Glomerular endothelial cell (primary cell): ENCODE results near the gene ASPSCR1. TPM values are rescaled to one million over a fixed set of nuclear protein-coding genes. Genes with fewer than 3 reads are reported as not detected.
A peak's percentile ranks its signal among the peaks of the same experiment; 100 is the strongest.

Experiments
- DNase-seq: peaks from one replicate; pipeline ENCODE4 v3.0.0-alpha.2; 2011; ENCODE audit warnings: low read depth, low spot score; ENCODE audit errors: extremely low read depth
- total RNA-seq: library from RNA; depleted of rRNA; stranded (reverse); fragments of >200 nt; gene quantifications from 2 replicates; pipeline ENCODE4 v1.2.3, GENCODE V29; 2015

The ASPSCR1 gene
- total RNA-seq, 1 donor from 2014 or later: 25.1 TPM

DNA sequence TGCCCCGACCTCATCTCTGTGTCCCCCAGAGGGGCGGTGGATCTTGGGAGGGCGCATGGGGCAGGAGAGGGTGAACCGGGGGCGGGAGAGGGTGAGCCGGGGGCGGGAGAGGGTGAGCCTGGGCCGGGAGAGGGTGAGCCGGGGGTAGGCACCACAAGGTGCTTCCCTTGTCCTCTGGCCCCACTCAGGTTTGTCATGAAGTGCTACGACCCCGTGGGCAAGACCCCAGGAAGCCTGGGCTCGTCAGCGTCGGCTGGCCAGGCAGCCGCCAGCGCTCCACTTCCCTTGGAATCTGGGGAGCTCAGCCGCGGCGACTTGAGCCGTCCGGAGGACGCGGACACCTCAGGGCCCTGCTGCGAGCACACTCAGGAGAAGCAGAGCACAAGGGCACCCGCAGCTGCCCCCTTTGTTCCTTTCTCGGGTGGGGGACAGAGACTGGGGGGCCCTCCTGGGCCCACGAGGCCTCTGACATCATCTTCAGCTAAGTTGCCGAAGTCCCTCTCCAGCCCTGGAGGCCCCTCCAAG lies 18.9 kb downstream of the ASPSCR1 start:
- no peak for DNase-seq

DNA sequence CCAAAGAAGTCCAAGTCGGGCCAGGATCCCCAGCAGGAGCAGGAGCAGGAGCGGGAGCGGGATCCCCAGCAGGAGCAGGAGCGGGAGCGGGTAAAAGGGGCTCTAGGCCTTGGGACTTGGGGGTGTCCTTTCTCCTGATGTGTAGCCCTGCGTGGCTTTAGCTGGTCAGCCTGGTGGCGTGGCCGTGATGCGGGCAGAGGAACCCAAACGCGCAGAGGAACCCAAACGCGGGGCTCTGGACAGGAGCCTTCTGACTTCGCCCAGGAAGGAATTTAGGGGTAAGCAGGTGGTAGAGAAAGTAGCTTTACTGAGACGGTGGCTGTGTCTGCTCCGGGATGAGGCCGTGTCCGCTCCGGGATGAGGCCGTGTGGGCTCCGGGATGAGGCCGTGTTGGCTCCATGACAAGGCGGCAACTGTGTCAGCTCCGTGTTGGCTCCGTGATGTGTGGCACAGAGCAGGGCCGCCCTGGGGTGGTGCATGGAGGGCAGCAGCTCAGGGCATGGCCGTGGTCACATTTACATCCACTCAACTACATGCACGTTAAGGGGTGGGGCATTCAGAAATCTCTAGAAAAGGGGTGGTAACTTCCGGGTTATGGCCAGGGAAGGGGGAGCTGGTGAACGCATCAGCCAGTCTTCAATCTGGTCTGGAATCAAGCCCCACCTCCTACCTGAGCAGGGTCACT lies 19.5 kb downstream of the ASPSCR1 start:
- DNase-seq: no peak

DNA sequence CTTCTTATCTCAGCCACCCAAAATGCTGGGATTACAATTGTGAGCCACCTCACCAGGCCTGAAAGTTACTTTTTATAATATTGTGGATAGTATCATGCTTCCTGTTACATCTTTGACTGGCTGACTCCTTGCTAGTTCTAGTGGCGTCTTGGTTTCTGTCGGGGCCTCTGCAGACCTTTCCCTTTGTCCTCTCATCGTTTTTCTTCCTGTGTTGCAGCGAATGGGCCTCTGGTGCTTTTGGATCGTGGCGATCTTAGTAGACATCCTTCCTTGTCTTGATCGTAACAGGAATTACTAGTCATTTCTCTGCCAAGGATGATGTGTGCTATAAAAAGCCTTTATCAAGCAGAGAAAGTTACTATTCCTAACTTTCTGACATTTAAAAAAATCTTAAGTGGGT lies 20.8 kb downstream of the ASPSCR1 start:
- no peak for DNase-seq

DNA sequence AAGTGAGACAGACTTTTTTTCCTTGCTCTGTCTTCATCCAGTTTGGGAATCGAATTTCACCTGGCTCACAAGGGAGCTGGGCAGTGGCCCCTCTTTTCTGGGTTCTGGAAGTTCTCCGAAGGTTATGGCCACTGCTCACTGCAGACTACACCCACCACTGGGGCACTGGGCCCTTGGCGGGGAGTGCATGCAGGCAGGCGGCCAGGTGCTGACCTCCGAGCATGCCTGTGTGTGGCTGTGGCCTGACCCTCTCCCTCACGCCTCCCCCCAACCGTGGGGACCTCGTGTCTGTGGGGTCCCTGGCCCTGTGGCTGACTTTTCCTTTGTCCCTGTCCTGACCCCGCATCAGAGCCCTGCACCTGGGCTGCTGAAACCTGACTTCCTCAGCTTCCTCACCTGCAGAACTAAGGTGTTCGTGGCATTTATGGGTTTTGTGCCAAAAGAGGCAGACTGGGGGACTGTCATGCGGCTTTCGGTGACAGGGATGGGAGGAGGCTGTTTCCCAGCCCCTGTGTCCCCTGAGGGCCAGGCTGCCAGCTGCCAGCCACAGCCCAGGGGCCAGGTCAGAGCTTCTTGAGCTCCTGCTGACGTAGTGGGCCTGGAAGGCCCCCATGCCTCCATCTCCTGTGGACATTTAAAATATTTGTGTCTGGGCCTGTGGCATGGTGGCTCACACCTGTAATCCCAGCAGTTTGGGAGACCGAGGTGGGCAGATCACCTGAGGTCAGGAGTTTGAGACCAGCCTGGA lies 21.4 kb downstream of the ASPSCR1 start:
- DNase-seq: no peak

DNA sequence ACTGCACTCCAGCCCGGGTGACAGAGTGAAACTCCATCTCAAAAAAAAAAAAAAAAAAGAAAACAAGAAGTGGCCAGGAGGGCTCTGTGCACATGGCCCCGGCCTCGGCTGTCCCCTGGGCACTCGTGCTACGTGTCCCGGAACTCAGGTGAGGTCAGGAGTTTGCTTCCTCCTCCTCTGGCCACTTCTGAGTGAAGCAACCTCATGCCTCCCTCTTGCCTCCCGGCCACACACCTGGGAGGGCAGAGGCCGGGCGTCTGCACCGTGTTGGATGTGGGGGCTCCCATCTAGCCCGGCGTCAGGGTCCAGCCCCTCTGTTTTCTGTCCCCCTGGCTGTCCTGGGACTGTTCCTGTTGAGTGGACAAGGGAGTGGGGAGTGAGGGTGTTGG lies 22.2 kb downstream of the ASPSCR1 start:
- DNase-seq: no peak

DNA sequence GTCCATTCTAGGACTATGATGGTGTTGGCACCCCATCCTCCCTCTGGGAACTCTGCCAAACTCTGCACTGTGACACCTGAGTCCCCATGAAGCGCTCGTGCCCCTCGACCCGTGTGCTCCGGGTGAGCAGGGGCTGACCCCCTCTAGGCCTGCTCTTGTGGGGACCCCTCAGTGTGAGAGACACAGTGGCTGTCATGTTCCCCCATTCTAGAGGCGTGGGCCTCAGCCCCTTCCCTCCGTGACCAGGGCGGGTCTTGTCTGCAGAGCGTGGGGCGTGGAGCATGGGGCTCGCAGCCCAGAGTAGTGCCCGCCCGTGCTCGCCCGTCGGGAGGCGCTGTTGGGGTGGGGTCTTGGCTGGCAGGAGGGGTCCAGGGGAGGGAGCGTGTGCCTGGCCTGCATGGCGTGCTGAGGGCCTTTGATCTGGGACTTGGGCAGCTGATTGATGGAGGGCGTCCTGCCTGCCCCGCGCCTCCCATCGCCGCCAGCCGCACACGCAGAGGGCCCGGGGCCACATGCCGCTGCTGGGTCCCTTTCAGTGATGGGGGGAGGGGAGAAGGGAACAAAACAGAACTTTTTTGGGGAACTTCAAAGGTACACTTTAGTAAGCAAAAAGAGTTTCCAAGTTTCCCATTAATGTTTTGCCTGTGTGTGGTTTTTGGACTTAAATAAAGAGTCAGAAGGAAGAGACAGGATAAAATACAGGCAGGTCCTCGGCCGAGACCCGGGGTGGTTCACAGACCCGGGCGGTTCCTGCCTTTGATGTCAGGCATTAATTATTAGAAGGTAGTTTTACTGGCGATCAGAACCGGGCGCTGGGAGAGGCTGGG lies 22.8 kb downstream of the ASPSCR1 start:
- no peak for DNase-seq

DNA sequence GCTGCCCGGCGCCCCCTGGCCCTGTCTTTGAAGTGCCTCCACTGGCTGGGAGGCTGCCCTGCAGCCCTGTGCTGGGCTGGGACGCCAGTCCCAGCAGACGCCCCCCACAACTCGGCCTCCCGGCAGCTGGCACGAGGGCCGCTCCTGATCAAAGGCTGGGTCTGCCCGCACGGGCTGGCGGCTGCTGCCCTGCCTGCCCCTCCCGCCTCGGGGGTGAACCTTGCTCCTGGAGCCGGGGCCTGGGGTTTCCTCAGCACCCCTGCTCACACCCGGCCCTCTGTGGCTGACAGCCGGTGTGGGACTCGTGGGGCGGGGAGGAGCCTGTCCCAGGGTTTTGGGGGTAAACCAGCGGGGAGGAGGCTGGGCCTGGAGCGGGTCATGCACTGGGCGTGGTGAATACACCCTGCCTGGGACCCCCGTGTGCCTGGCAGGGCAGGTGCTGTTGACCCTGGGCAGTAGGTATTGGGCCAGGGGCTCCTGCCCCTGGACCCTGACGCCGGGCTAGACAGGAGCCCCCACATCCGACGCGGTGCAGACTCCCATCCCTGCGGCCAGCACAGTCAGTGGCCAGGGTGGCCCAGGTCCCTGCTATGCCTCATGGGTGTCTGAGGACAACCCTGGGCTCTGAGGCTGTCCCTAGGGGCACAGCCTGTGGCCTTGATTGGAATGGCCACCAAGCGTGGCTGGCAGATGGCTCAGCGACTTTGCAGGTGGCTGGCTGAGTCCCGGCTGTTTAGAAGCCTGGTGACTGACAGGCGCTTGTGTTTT lies 23.6 kb downstream of the ASPSCR1 start:
- DNase-seq: no peak

DNA sequence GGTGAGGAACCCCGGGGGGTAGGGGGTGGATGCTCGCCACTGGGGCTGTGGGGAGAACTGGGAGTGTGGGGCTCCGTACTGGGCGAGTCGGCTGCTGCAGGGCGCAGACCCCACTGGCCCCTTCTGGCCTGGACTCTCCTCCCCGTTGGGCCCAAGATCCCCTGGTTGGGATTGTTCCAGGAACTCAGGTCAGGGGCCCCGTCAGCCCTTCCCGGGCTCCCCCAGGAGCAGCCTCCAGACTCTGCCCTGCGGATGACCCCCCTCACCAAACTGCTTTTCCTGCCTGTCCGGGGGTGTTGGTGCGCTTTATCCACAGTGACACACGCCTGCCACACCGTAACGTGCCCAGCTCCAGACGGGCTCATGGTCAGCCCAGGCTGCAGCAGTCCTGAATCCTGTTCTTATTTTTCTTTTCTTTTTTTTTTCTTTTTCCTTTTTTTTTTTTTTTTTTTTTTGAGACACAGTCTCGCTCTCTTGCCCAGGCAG lies 24.2 kb downstream of the ASPSCR1 start:
- DNase-seq: no peak

DNA sequence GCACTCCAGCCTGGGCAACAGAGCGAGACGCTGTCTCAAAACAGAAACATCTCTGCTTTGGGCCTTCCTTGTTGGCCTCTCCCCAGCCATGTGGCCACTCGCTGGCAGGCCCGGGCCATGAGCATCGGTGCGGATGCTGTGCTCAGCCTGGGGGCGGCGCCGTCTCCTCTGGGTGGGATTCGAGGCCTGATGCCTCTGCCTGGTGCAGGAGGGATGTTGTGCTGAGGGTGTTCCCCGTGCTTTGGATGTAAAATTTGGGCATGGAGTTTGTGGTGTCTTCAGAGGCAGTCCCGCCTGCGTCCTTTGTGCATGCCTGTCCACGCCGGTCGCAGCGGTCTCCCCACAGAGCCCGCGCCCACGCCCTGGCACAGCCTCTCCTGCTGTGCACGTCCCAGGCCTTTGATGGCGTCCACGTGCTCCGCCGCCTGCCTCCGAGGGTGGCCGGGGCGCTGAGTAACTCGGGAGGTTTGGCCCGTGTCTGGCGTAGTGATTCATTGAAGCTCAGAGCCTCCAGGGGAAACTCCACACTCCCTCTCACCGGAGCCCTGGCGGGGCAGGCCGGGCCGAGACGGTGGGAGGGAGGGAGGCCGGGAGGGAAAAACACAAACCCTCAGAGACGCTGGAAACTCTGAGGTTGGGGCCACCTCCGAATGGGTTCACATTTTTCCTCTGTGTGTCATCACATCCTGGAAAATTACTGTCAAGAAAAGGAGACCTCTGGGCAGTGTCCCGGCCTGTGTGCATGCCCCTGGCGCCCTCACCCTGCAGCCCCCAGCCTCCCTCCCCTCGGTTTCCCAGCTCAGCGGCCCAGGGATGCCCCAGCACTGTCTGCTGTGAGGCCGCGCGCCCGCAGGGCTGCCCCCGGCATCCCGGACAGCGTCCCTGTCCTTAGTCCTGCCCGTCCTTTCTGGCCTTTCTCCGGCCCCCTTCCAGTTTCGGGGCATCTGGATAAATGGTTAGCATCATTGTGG lies 26.3 kb downstream of the ASPSCR1 start:
- peak; percentile 56 for DNase-seq

DNA sequence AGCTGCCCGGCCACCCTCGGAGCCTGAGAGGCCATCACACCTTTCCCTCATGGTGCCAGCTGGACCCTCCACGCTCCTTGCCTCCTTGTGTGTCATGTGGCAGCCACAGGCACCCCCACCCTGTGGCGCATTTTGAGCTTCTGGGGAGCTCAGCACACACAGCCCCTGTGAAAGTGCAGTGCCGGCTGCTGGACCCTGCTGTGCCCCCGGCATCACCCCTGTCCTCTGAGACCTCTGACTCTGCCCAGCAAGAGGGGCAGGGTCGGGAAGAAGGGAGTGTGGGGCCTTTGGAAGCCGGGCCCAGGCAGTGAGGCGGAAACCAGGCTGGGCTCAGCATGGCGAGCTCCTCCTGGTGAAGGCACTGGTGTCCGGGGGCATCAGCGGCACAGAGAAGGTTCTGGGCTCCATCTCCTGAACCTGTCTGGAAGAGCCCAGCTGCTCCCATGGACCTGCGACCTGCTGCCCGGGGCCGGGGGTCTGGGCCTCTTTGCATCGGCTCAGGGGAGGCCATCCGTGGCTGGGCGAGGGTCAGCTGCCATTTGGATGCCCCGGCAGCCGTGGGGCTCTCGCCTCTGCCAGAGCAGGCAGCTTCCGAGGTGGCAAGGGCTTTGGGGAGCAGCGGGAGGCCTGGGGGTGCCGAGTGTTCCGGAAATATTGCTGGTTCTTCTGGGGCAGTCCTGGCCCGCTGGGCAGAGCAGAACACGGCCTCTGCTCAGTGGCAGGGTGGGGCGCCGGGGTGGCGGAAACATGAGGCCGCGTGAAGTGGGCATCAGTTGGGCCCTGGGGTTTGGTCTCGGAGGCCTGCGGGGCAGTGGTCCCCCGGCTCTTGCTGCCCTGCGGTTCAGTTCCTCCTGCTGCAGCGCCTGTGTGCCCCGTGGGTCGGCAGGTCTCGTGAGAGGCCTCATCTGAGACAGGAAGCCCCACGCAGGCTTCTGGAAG lies 27.4 kb downstream of the ASPSCR1 start:
- DNase-seq: no peak

DNA sequence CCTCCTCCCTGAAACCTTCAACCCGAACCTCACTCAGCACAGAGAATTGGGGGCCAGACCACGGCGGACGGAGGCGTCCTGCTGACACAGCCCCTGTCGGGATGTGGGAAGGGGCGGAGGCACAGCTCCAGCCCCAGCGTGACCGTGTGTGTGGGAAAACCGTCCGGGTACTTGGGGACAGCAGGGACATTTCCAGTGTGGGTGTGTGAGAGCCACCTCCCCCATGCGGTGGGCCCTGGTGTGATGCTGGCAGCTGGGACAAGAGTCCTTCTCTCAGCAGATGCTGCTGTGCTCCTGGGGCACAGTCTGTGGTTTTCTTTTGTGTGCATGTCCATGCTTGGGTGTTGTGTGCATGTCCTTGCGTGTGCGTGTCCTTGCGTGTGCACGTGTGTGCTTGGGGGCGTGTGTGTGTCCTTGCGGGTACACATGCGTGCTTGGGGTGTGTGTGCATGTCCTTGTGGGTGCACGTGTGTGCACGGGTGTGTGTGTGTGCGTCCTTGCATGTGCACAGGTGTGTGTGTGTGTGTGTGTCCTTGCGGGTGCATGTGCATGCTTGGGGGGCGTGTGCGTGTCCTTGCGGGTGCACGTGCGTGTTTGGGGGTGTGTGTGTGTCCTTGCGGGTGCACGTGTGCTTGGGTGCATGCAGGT lies 28.4 kb downstream of the ASPSCR1 start:
- no peak for DNase-seq

DNA sequence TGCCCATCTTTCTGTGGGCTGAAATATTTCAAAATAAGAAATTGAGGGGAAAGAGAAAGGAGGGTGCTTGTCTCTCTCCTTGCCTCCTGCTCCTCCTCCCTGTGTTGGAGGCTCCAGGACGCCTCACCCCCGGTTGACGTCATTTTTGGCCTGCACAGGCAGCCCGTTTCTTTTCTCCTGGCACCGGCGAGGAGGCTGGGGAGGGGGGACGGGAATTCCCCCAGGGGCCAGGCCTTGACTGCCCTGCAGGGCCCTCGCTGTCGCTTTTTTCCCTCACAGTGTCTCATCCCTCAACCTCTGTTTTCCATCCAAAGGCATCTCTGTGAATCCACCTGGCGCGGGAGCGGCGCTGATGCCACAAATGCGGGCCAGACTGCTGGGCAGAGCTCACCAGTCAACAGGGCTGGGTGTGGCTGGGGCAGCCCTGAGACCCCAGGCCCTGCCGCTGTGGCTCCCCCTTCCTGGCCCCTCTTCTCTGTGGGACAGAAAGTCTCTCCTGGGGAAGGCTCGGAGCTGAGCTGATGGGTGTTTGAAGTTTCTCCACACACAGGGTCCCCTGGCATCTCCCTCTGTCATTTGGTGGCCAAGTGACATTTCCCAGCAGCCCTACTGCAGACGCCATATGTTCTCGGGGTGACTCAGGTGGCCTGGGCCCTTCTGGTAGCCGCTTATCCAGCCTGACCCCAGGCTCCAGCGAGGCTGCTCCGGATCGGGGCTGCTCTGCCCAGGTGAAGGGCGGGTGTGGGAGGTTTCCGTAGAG lies 29.2 kb downstream of the ASPSCR1 start:
- no peak for DNase-seq

DNA sequence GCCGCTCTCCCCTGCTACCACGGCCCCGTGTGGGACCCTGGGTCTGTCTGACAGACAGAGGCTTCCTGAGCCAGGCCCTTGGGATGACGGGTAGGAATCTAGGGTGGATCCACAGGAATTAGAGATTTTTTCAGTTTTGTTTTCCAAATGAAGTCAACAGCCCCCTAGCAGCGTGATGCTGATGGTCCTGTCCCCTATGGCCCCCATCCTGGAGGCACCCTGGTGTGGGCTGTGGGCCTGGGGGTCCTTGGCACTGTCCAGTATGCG lies 29.7 kb downstream of the ASPSCR1 start:
- no peak for DNase-seq

DNA sequence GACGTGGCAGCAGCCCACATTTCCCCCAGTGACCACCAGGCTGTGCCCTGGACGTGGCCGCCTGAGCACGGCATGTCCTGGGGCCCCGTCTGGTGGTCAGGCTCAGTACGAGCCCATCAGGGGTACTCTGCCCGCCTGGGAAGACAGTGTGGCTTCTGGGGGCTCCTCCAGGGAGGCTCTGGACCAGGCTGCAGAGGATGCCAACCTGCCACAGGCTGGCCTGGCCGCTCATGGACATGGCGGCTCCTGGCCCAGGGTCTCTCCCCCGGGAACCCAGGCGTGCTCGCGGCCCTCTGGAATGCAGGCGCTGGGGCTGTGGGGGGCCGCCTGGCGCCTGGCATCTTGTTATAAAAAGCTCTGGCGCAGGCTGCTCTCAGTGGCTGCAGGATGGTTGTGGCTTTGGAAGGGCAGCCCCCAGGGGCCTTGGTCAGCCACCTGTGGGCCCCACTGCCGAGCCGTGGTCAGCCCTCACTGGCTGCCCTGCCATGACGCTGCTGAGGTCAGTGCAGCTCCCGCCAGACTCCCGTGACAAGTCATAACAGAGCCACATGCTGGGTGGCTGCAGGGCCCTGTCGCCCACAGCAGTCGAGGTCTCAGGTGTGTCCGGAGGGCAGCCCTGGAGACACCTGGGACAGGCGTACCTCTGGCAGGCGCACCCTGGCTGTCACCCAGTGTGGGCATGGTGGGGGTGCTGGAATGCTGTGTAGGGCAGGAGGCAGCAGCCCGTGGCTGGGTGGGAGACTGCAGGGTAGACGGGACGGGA lies 30.2 kb downstream of the ASPSCR1 start:
- DNase-seq: no peak

DNA sequence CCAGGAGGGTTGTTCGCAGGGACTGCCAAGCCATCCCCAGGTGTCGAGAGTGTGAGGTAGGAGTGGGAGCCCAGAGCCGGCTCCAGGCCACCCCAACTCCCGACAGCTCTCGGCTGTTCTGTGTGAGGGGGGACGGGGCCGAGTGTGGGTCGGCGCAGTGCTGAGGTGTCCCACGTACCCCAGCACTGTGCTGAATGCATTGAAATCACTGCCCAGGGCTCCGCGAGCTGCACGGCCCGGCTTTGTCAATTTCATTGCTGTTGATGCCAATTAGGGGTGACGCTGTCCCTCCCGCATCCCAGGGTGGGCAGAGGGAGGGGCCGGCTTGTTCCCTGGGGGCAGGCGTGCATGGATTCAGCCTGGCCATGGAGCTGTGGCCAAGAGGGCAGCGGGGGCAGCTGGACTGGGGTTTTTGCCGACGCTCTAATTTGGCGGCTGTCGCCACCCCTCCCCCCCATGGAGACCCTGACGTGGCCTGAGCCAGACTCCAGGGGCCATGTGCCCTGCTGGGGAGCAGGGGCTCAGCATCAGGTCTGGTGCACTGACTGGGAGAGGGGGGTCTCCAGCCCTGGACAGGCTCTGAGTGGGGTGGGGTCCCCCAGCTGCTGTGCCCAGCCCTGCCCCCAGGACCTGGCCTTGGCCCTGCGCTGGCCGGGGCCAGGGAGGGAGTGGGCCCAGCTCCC lies 31.0 kb downstream of the ASPSCR1 start:
- no peak for DNase-seq

DNA sequence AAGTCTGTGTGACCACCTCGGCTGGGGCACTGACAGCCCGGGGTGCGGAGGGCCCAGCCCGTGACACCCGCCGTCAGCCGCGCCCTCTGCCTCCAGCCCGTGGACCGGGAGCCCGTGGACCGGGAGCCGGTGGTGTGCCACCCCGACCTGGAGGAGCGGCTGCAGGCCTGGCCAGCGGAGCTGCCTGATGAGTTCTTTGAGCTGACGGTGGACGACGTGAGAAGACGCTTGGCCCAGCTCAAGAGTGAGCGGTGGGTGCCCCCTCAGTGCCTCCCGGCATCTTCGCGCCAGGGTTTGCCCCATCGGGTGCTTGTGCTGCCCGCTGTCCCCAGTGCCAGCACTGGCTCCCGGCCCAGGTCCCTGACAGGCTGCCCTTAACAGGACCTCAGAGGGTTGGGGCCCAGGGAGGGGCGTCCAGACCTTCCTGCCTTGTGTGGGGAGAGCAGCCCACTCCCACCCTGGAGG lies 31.5 kb downstream of the ASPSCR1 start:
- DNase-seq: no peak
